NB4 (cell line): ENCODE data around the gene GRK2.

Experiments used
- TF ChIP-seq, protein P1 (sequence below): IDR thresholded peaks from one replicate; pipeline ENCODE4 v1.5.1; 2012; ENCODE audit warnings: low read depth, low read length
- TF ChIP-seq, protein P2 (sequence below): IDR thresholded peaks from 2 replicates; pipeline ENCODE4 v1.6.1; 2011; ENCODE audit warnings: low read depth, low read length

DNA sequence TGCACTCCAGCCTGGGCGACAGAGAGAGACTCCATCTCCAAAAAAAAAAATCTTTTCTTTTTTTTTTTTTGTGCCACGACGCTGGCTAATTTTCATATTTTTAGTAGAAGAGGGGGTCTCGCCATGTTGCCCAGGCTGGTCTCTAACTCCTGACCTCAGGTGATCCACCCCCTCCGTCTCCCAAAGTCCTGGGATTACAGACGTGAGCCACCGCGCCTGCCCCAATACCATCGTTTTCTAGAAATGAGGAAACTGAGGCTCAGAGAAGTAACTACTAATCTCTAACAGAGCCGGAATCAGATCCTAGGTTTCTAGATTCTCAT is 50.6 kb downstream of the GRK2 start:
- TF ChIP-seq, protein P1, sequence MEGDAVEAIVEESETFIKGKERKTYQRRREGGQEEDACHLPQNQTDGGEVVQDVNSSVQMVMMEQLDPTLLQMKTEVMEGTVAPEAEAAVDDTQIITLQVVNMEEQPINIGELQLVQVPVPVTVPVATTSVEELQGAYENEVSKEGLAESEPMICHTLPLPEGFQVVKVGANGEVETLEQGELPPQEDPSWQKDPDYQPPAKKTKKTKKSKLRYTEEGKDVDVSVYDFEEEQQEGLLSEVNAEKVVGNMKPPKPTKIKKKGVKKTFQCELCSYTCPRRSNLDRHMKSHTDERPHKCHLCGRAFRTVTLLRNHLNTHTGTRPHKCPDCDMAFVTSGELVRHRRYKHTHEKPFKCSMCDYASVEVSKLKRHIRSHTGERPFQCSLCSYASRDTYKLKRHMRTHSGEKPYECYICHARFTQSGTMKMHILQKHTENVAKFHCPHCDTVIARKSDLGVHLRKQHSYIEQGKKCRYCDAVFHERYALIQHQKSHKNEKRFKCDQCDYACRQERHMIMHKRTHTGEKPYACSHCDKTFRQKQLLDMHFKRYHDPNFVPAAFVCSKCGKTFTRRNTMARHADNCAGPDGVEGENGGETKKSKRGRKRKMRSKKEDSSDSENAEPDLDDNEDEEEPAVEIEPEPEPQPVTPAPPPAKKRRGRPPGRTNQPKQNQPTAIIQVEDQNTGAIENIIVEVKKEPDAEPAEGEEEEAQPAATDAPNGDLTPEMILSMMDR, result no peak
- TF ChIP-seq, protein P2, sequence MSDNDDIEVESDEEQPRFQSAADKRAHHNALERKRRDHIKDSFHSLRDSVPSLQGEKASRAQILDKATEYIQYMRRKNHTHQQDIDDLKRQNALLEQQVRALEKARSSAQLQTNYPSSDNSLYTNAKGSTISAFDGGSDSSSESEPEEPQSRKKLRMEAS, result no peak
